Osteoblast (primary cell): ENCODE measurements around the gene CRNN. TPM values are rescaled to one million over a fixed set of nuclear protein-coding genes. Genes with fewer than 3 reads are reported as not detected.
A peak's percentile ranks its signal among the peaks of the same experiment; 100 is the strongest.

Experiments used
- DNase-seq: peaks from one replicate; pipeline ENCODE4 v3.0.0; 2011; ENCODE audit warnings: low spot score, mixed read lengths; ENCODE audit not compliant: insufficient read length; ENCODE audit errors: missing footprints
- H2AFZ ChIP-seq: 2 replicates; pipeline ENCODE4 v1.6.0; 2011; ENCODE audit warnings: mild to moderate bottlenecking, low read length
- H3K27ac ChIP-seq: 2 replicates; pipeline ENCODE4 v1.5.1; 2011; ENCODE audit warnings: mild to moderate bottlenecking, low read depth, low read length, moderate library complexity
- H3K27me3 ChIP-seq: 2 replicates; pipeline ENCODE4 v1.6.0; 2012; ENCODE audit warnings: mild to moderate bottlenecking, control low read depth, inconsistent platforms, low read length, moderate library complexity; ENCODE audit not compliant: insufficient read depth
- H3K36me3 ChIP-seq: 2 replicates; pipeline ENCODE4 v1.5.1; 2011; ENCODE audit warnings: mild to moderate bottlenecking, low read length, control low read depth, moderate library complexity; ENCODE audit not compliant: insufficient read depth
- H3K4me1 ChIP-seq: 2 replicates; pipeline ENCODE4 v1.5.1; 2011; ENCODE audit warnings: mild to moderate bottlenecking, low read length, control low read depth, moderate library complexity; ENCODE audit not compliant: insufficient read depth
- H3K4me2 ChIP-seq: 2 replicates; pipeline ENCODE4 v1.6.0; 2011; ENCODE audit warnings: mild to moderate bottlenecking, low read length; ENCODE audit not compliant: insufficient read depth
- H3K4me3 ChIP-seq: fragments of 200-600 bp; sonication (generic); 3 replicates; pipeline ENCODE4 v1.5.1; 2012; ENCODE audit warnings: mild to moderate bottlenecking, low read length, inconsistent platforms; ENCODE audit not compliant: insufficient read depth
- H3K79me2 ChIP-seq: 2 replicates; pipeline ENCODE4 v1.6.0; 2012; ENCODE audit warnings: mild to moderate bottlenecking, low read length, control low read depth, inconsistent platforms; ENCODE audit not compliant: insufficient read depth
- H3K9me3 ChIP-seq: 2 replicates; pipeline ENCODE4 v1.5.1; 2011; ENCODE audit warnings: low read depth, low read length, control low read depth
- H4K20me1 ChIP-seq: 2 replicates; pipeline ENCODE4 v1.6.0; 2012; ENCODE audit warnings: mild to moderate bottlenecking, low read length, control low read depth; ENCODE audit not compliant: insufficient read depth
- total RNA-seq: library from RNA; depleted of rRNA; stranded (reverse); fragments of >200 nt; gene quantifications from 2 replicates; pipeline ENCODE4 v1.2.3, GENCODE V29; 2012
- TF ChIP-seq, protein P1 (sequence below): IDR thresholded peaks from 2 replicates; pipeline ENCODE4 v1.5.1; 2011; ENCODE audit warnings: mild to moderate bottlenecking, low read depth, low read length, moderate library complexity; ENCODE audit errors: extremely low read depth

CRNN gene
- total RNA-seq, 1 donor: not detected

DNA sequence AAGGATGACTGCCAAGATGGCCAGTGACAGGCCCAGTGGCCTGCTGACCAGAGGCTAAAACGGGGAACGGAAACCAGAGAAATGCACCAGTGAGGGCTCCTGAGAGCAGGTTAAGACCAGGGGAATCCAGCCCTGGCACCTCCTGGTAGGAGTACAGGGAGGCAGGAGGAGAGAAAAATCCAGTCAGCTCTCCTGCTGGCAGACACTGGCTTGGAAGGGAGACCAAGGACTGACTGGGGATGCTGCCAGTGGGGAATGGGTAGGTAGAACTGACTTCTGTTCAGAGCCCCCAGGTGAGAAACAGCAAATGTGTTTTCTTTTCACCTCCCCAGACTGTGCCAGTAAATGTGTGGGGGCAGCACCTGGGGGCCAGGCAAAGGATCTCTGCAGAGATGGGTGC, 27.7 kb upstream of the CRNN start:
- no peak for DNase-seq
- peaks cover 10% of the 10 kb centered on the region for H3K27me3 ChIP-seq
- TF ChIP-seq, protein P1, sequence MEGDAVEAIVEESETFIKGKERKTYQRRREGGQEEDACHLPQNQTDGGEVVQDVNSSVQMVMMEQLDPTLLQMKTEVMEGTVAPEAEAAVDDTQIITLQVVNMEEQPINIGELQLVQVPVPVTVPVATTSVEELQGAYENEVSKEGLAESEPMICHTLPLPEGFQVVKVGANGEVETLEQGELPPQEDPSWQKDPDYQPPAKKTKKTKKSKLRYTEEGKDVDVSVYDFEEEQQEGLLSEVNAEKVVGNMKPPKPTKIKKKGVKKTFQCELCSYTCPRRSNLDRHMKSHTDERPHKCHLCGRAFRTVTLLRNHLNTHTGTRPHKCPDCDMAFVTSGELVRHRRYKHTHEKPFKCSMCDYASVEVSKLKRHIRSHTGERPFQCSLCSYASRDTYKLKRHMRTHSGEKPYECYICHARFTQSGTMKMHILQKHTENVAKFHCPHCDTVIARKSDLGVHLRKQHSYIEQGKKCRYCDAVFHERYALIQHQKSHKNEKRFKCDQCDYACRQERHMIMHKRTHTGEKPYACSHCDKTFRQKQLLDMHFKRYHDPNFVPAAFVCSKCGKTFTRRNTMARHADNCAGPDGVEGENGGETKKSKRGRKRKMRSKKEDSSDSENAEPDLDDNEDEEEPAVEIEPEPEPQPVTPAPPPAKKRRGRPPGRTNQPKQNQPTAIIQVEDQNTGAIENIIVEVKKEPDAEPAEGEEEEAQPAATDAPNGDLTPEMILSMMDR: no peak
- no peaks in the 10 kb centered on the region for H3K9me3 ChIP-seq
- no peaks in the 10 kb centered on the region for H4K20me1 ChIP-seq
- no peak overlapping the region for H3K4me2 ChIP-seq
- H3K4me3 ChIP-seq: no peak overlapping the region
- H2AFZ ChIP-seq: no peak overlapping the region
- peaks cover 4% of the 10 kb centered on the region for H3K4me1 ChIP-seq
- no peaks in the 10 kb centered on the region for H3K36me3 ChIP-seq
- no peaks in the 10 kb centered on the region for H3K79me2 ChIP-seq
- no peak overlapping the region for H3K27ac ChIP-seq

DNA sequence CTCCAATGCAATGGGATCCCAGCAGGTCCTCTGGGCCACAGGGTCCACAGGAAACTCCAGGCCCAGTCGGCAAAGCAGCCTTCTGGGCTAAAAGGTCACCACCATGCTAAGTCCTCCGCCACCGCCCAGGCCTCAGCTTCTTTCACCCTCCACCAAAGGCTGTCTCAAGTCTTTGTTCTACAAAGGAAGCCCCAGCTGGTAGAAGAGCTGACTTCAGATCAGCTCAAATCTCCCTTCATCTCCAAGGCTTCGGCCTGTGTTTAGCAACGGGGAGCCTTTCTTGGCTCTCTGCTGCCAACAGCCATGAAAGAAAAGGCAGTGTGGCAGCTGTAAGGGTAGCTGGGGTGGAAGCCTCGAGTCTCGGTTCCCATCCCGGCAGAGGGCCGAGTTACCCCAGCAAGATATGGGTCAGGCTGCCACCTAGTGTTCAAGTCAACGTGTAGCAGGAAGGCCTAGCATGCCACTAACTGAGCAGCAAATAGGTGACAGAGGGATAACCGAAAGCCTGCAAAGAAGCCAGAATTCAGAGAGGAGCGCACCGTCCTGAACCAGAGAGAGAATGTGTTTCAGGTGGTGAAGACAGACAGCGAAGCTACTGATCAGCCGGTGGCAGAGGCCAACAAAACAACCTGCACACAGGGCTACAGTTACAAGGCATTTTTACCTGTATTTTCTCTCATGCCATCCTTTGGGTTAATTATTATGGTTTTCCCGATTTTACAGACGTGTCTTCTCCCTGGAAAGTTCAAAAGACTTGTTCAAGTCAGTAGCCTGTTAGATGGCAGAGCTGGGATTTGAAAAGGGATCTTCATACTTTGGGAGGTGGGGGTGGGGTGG, 26.8 kb upstream of the CRNN start:
- no peak overlapping the region for H3K4me3 ChIP-seq
- H3K79me2 ChIP-seq: no peaks in the 10 kb centered on the region
- H4K20me1 ChIP-seq: no peaks in the 10 kb centered on the region
- no peaks in the 10 kb centered on the region for H3K36me3 ChIP-seq
- TF ChIP-seq, protein P1: peak; percentile 92
- H3K27ac ChIP-seq: no peak overlapping the region
- H3K4me2 ChIP-seq: no peak overlapping the region
- DNase-seq: peak; percentile 86
- H3K4me1 ChIP-seq: peaks cover 4% of the 10 kb centered on the region
- peaks cover 5% of the 10 kb centered on the region for H3K27me3 ChIP-seq
- no peaks in the 10 kb centered on the region for H3K9me3 ChIP-seq
- H2AFZ ChIP-seq: peak overlapping the region; percentile 78

DNA sequence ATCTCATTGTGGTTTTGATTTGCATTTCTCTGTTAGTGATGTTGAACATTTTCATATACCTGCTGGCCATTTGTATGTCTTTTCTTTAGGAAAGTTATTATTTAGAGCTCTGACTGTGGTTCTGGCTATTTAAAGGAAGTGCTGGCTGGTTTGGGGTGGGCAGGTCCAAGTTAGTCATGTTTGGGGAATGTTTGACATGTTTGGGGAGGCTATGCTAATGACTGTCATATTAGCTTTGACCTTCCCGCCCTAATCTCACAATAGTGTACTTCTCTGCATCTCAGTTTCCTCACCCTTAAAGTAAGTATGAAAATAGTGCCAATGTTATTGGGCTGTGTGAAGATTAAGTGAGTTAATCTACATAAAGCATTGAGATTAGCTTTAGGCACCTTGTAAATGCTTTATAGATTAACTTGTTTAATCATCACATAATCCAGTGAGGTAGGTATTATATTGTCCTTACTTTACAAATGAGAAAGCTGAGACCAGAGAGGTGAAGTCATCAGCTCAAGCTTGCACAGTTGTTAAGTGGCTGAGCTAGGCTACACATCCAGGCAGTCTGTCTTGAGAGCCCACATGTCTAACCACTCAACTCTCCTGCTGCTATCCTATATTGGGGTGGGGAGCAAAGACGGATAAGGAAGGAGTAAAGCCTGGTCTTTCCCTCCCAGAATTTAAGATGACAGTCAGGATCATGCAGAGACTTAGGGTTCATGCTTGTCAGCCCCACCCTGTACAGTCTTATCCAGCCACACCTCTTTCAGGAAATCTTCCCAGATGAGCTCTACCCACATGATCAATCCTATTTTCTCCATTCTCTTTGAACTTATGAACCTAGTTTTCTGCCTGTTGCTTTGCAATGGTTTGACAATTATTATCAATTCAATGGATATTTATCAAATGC, 22.8 kb upstream of the CRNN start:
- Histone ChIP-seq H3K4me3 (no peak overlapping the region), H3K27me3 (peaks cover 5% of the 10 kb centered on the region), H3K79me2 (no peaks in the 10 kb centered on the region), H3K4me2 (no peak overlapping the region), H3K27ac (no peak overlapping the region), H3K4me1 (no peaks in the 10 kb centered on the region), H3K36me3 (no peaks in the 10 kb centered on the region), H2AFZ (no peak overlapping the region), H4K20me1 (no peaks in the 10 kb centered on the region), H3K9me3 (no peaks in the 10 kb centered on the region)
- no peak for DNase-seq
- TF ChIP-seq, protein P1: no peak

DNA sequence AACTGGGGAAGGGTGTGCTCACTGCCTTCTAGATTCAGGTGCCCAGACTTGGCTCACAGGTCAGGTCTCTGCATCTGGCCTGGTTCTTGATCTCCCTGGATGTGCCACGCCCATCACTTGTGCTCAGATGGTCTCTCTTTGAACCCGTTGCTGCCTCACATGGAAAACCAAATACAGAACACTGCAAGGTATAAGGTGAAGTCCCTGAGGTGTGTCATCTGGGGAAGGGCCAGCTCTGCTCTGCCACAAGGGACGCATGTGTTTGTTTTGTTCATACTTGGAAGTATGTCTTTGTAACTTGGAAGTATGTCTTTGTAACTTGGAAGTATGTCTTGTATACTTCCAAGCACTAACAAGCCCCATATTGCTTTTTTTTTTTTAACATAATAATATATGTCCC, 13.4 kb upstream of the CRNN start:
- Histone ChIP-seq H3K36me3 (no peaks in the 10 kb centered on the region), H3K4me1 (no peaks in the 10 kb centered on the region), H3K9me3 (no peaks in the 10 kb centered on the region), H3K4me2 (no peak overlapping the region), H3K4me3 (no peak overlapping the region), H3K27ac (no peak overlapping the region), H2AFZ (no peak overlapping the region), H3K27me3 (no peaks in the 10 kb centered on the region), H3K79me2 (no peaks in the 10 kb centered on the region), H4K20me1 (no peaks in the 10 kb centered on the region)
- TF ChIP-seq, protein P1: no peak
- no peak for DNase-seq
